Epithelial cell of proximal tubule (primary cell): Measurements from ENCODE around the gene MAP4. TPM values are rescaled to one million over a fixed set of nuclear protein-coding genes. Genes with fewer than 3 reads are reported as not detected.
"Not testable (repeated sequence)": the region's sequence is repeated elsewhere in the genome, so short reads cannot be mapped to it uniquely, and the experiment has no call there.

ENCODE experiments used
- DNase-seq: peaks from one replicate; pipeline ENCODE4 v3.0.0-alpha.2; 2011; ENCODE audit warnings: low read depth
- H3K4me3 ChIP-seq: 2 replicates; pipeline ENCODE4 v1.5.1; 2011; ENCODE audit warnings: low read depth, mild to moderate bottlenecking, low read length
- total RNA-seq: library from RNA; depleted of rRNA; stranded (reverse); fragments of >200 nt; gene quantifications from 2 replicates; pipeline ENCODE4 v1.2.3, GENCODE V29; 2015
- TF ChIP-seq, protein P1 (sequence below): conservative IDR thresholded peaks from 2 replicates; pipeline ENCODE4 v1.5.1; 2012; ENCODE audit warnings: low read depth, mild to moderate bottlenecking, low read length

MAP4 gene, protein sequence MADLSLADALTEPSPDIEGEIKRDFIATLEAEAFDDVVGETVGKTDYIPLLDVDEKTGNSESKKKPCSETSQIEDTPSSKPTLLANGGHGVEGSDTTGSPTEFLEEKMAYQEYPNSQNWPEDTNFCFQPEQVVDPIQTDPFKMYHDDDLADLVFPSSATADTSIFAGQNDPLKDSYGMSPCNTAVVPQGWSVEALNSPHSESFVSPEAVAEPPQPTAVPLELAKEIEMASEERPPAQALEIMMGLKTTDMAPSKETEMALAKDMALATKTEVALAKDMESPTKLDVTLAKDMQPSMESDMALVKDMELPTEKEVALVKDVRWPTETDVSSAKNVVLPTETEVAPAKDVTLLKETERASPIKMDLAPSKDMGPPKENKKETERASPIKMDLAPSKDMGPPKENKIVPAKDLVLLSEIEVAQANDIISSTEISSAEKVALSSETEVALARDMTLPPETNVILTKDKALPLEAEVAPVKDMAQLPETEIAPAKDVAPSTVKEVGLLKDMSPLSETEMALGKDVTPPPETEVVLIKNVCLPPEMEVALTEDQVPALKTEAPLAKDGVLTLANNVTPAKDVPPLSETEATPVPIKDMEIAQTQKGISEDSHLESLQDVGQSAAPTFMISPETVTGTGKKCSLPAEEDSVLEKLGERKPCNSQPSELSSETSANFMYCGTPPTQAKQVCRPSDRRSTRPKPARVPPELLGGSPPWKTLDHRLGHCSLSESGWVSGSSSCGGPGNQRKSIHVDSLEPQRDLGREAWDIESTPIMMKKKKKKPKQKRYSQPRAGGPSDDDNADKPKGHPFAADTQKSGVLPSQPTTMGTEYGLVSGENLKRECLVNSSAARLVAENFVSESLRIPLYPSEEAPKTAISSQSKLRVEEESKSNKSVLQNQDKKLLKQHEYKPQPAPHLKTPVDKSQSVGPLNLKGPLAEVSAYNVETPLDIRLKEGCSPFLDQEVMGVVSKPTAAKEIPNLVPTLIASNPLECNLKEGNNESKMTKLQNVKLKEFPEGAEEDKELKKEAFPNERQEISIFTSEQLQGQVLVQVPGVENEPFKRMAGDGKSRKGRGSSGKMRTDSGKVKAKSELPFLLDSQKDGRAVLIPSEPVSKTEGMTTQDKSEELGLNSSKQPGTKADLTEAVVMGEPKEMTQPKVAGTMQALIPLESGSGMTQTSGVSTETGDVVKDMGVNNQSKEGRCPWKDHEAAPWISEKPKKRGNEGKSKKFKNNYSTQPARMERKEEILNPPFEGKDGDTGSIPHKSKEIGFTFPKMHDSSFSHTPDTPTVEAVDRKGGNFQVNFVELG (N-terminal part only)
- total RNA-seq: 111 and 120 TPM in 2 replicates

DNA sequence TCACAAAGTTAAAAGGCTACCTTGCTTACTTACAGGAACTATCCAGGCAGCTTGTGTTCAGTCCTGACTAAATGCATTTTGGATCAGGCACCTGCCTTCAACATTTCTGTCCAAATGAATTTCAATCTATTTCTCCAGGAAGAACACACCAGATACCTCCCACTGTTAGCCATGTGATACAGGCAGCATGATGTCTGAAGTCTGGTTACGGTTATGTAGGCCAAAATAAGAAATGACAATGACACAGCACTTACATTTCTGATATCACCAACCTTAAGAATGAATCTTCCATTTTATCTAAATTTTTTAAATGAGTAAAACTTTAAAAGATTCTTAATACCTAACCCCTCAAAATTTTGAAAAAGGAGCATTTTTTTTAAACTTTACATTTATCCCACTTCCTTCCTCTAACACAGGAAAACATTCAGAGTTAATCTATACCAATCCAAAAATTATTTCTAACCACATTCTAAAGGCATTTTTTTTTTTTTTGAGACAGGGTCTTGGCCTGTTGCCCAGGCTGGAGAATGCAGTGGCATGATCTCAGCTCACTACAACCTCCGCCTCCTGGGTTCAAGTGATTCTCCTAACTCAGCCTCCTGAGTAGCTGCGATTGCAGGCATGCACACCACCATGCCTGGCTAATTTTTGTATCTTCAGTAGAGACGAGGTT is at the start of gene MAP4:
Gene MAP4 (minus strand): TSS at position 116 of the 673 bp plus-strand sequence. CDS start 17,556 bp downstream, outside the sequence.
- TF ChIP-seq, protein P1, sequence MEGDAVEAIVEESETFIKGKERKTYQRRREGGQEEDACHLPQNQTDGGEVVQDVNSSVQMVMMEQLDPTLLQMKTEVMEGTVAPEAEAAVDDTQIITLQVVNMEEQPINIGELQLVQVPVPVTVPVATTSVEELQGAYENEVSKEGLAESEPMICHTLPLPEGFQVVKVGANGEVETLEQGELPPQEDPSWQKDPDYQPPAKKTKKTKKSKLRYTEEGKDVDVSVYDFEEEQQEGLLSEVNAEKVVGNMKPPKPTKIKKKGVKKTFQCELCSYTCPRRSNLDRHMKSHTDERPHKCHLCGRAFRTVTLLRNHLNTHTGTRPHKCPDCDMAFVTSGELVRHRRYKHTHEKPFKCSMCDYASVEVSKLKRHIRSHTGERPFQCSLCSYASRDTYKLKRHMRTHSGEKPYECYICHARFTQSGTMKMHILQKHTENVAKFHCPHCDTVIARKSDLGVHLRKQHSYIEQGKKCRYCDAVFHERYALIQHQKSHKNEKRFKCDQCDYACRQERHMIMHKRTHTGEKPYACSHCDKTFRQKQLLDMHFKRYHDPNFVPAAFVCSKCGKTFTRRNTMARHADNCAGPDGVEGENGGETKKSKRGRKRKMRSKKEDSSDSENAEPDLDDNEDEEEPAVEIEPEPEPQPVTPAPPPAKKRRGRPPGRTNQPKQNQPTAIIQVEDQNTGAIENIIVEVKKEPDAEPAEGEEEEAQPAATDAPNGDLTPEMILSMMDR: no peak
- H3K4me3 ChIP-seq: no peak within 1 kb of the TSS
- no peak for DNase-seq

DNA sequence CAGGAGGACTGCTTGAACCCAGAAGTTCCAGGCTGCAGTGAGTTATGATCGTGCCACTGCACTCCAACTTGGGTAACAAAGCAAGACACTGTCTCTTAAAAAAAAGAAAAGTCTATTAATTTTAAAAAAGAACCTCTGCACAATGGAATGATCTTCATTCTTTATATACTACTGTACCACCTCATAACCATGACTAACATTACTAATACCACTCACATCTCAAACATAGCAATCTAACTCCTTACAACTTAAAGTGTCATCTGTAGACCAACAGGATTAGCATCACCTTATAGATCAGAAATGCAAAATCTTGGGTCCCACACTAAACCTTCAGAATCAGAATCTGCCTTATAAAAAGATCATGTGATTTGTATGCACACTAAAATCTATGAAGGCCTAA is 48.8 kb upstream of the MAP4 start:
- TF ChIP-seq, protein P1: no peak
- DNase-seq: no peak
- no peak overlapping the region for H3K4me3 ChIP-seq

DNA sequence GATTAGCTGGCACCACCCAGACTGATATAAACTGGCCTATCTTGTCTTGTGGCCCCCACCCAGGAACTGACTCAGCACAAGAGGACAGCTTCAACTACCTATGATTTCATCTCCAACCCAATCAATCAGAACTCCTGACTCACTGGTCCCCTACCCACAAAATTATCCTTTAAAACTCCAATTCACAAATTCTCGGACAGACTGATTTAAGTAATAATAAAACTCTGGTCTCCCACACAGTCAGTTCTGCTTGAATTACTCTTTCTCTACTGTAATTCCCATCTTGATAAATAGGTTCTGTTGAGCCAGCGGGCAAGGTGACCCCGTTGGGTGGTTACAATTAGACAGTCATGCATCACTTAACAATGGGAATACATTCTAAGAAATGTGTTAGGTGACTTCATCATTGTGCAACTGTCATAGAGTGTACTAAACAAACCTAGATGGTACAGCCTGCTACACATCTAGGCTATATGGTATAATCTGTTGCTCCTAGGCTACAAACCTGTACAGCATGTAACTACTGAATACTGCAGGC is 48.1 kb upstream of the MAP4 start:
- H3K4me3 ChIP-seq: no peak overlapping the region
- TF ChIP-seq, protein P1: no peak
- peak; percentile 64 for DNase-seq

DNA sequence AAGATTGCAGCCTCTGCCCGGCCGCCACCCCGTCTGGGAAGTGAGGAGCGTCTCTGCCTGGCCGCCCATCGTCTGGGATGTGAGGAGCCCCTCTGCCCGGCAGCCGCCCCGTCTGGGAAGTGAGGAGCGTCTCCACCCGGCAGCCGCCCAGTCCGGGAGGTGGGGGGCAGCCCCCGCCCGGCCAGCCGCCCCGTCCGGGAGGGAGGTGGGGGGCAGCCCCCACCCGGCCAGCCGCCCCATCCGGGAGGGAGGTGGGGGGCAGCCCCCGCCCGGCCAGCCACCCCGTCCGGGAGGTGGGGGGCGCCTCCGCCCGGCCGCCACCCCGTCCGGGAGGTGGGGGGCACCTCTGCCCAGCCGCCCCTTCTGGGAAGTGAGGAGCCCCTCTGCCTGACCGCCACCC is 45.4 kb upstream of the MAP4 start:
- not testable (repeated sequence) for DNase-seq, H3K4me3 ChIP-seq

DNA sequence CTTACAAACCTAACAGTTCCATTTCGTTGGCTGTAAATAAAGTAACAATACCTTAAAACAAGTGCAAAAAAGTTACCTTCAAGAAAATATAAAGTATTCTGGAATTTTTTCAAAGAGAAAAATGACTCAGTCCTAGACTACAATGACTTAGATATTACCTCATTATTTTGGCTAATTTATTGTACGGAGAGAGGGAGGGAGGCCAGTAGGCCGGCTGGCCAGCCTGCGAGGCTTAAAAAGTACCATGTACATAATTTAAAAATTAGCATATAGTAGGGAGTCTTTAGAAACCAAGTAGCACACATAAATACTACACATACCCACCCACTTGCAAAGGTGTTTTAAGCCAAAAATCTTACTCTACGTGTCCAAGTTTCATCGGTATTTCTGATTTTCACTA is 41.9 kb upstream of the MAP4 start:
- H3K4me3 ChIP-seq: no peak overlapping the region
- TF ChIP-seq, protein P1: no peak
- DNase-seq: no peak

DNA sequence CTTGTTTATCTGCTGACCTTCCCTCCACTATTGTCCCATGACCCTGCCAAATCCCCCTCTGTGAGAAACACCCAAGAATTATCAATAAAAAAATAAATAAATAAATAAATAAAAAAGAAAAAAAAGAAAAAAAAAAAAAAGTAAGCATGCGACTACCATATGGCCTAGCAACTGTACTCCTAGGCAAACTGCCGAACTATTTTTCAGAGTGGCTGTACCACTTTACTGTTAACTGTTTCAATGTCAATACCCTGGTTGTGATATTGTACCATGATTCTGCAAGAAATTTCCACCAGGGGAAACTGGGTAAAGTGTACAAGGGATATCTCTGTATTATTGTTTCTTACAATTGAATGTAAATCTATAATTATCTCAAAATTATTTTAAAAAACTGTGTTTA is 41.3 kb upstream of the MAP4 start:
- DNase-seq: no peak
- TF ChIP-seq, protein P1: no peak
- H3K4me3 ChIP-seq: no peak overlapping the region
